ENCODE measurements around the gene P4HA1.
"Not testable (repeated sequence)": the region's sequence is repeated elsewhere in the genome, so short reads cannot be mapped to it uniquely, and the experiment has no call there.

The P4HA1 gene

DNA sequence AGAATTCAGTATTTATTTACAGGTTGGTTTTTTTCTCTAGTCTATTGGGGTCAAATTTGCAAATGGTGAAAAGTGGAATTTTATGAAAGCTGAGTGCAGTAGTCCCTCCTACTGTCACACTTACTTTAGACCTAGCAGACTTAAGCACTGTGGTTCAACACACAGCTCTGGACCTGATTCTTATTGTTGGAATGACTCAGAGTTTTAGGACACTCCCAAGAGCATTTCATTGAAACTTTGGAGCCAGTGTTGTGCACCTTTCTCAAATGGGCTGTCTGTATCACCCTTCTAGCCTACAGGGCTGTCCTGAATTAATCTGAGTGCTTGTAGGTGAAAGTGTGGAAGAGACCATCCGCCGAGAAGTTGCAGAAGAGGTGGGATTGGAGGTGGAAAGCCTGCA, 29.7 kb upstream of the P4HA1 start:
- Histone ChIP-seq H3K9ac (ENCODE audit: insufficient read length, low read depth) (no peak overlapping the region), H3K4me1 (ENCODE audit: insufficient read depth, insufficient read length) (no peaks in the 10 kb centered on the region), H3K36me3 (ENCODE audit: insufficient read depth, insufficient read length, low read length) (peaks cover 36% of the 10 kb centered on the region), H3K27me3 (ENCODE audit: insufficient read depth, insufficient read length) (no peaks in the 10 kb centered on the region), H3K4me3 (ENCODE audit: insufficient read length, low read depth) (no peak overlapping the region), H3K9me3 (ENCODE audit: insufficient read depth, low read length) (no peaks in the 10 kb centered on the region)
- no peak for TF ChIP-seq YY1 (IDR thresholded peaks at IDR 0.05; ENCODE audit: insufficient read depth, insufficient read length)
- TF ChIP-seq SUZ12 (IDR thresholded peaks at IDR 0.05; ENCODE audit: extremely low read depth, insufficient read depth, insufficient read length): no peak
- no peak for TF ChIP-seq ZNF274 (IDR thresholded peaks at IDR 0.05; ENCODE audit: low read depth, low read length)
- no peak for DNase-seq (ENCODE audit: low read depth, low spot score)

DNA sequence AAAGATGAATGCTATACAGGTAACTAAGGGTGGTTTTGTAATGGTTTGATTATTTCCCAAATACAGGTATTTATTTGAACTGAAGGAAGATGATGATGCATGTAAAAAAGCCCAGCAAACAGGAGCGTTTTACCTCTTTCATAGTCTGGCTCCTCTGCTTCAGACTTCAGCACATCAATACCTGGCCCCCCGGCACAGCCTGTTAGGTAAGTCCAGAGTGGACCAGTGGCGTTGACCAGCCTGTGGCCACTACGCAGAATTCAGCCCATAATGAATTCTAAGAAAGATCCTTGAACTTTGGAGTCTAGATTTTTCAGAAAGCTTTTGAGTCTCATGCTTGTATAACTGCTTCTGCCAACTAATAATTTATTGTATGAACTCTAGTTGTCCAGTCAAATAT, 23.3 kb upstream of the P4HA1 start:
- Histone ChIP-seq H3K9me3 (ENCODE audit: insufficient read depth, low read length) (no peaks in the 10 kb centered on the region), H3K4me3 (ENCODE audit: insufficient read length, low read depth) (no peak overlapping the region), H3K27me3 (ENCODE audit: insufficient read depth, insufficient read length) (no peaks in the 10 kb centered on the region), H3K4me1 (ENCODE audit: insufficient read depth, insufficient read length) (no peaks in the 10 kb centered on the region), H3K36me3 (ENCODE audit: insufficient read depth, insufficient read length, low read length) (peaks cover 10% of the 10 kb centered on the region), H3K9ac (ENCODE audit: insufficient read length, low read depth) (no peak overlapping the region)
- no peak for TF ChIP-seq ZNF274 (IDR thresholded peaks at IDR 0.05; ENCODE audit: low read depth, low read length)
- no peak for DNase-seq (ENCODE audit: low read depth, low spot score)

DNA sequence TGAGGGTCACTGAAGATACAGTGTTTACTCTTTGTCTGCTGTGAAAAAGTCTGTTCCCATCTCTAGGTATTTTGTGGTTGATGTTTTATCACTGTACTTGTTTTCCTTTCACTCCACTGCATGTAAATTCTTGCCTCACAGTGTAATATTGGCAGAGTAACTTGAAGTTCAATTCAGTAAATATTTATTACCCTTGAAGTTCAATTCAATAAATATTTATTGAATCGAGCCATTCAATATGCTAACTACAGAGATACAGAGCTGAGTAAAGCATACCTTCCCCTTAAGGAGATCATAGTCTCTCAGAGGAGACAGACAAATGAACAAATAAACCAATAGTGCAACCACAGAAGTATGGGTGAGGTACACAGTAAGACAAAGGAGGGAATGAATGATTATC, 22.8 kb upstream of the P4HA1 start:
- TF ChIP-seq YY1 (IDR thresholded peaks at IDR 0.05; ENCODE audit: insufficient read depth, insufficient read length): no peak
- no peak for DNase-seq (ENCODE audit: low read depth, low spot score)
- H3K4me3 ChIP-seq (ENCODE audit: insufficient read length, low read depth): no peak overlapping the region
- no peaks in the 10 kb centered on the region for H3K4me1 ChIP-seq (ENCODE audit: insufficient read depth, insufficient read length)
- no peaks in the 10 kb centered on the region for H3K27me3 ChIP-seq (ENCODE audit: insufficient read depth, insufficient read length)
- H3K36me3 ChIP-seq (ENCODE audit: insufficient read depth, insufficient read length, low read length): peaks cover 5% of the 10 kb centered on the region
- no peaks in the 10 kb centered on the region for H3K9me3 ChIP-seq (ENCODE audit: insufficient read depth, low read length)
- H3K9ac ChIP-seq (ENCODE audit: insufficient read length, low read depth): no peak overlapping the region

DNA sequence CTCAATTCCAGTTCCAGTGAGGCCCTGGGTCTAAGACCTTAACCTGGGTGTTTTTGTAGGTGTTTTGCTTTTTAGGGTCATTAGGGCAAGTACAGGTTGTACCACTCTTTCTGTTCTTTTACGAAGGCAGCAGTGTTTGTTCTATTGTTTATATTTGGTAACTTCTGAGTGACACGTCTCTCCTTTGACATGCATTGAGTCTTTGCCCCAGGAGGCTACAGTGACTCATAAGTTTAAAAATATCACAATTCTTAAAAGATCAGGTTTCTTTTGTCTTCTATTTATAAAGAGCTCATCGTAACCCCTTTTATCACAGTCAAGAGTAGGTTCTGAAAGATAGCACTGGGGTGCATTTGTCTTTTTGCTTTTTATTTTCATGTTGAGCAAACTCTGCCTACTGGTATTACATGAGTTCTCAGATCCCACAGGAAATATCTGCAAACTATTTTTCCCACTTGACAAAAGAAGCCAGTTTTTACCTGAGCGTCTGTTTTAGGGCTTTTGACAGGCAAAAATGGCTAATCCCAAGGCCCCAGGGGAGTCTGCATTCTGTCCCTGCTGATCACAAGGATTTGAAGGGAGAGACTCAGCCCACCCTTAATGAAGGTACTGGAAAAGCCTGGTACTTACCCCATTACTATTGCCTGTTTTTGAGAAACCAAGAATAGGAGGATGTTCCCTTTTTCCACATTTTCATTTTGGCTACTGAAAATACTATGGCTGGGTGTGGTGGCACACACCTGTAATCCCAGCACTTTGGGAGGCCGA, 21.5 kb upstream of the P4HA1 start:
- Histone ChIP-seq H3K36me3 (ENCODE audit: insufficient read depth, insufficient read length, low read length) (no peaks in the 10 kb centered on the region), H3K4me3 (ENCODE audit: insufficient read length, low read depth) (no peak overlapping the region), H3K4me1 (ENCODE audit: insufficient read depth, insufficient read length) (no peaks in the 10 kb centered on the region), H3K27me3 (ENCODE audit: insufficient read depth, insufficient read length) (no peaks in the 10 kb centered on the region), H3K9me3 (ENCODE audit: insufficient read depth, low read length) (no peaks in the 10 kb centered on the region), H3K9ac (ENCODE audit: insufficient read length, low read depth) (no peak overlapping the region)
- no peak for DNase-seq (ENCODE audit: low read depth, low spot score)
- TF ChIP-seq ZNF274 (IDR thresholded peaks at IDR 0.05; ENCODE audit: low read depth, low read length) (no peak), YY1 (IDR thresholded peaks at IDR 0.05; ENCODE audit: insufficient read depth, insufficient read length) (no peak), SUZ12 (IDR thresholded peaks at IDR 0.05; ENCODE audit: extremely low read depth, insufficient read depth, insufficient read length) (no peak)

DNA sequence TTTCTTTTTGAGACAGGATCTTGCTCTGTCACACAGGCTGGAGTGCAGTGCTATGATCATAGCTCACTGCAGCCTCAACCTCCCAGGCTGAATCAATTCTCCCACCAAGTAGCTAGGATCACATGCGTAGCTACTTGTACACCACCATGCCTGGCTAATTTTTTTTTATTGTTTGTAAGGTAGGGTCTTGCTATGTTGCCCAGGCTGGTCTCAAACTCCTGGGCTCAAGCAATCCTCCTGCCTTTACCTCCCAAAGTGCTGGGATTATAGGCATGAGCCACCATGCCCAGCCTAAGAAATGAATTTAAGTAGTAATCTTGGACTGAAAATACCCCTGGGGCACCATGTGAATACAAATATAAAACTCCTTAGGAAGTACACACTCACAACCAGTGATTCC, 19.4 kb upstream of the P4HA1 start:
- H3K9ac ChIP-seq (ENCODE audit: insufficient read length, low read depth): no peak overlapping the region
- H3K4me1 ChIP-seq (ENCODE audit: insufficient read depth, insufficient read length): no peaks in the 10 kb centered on the region
- H3K36me3 ChIP-seq (ENCODE audit: insufficient read depth, insufficient read length, low read length): no peaks in the 10 kb centered on the region
- no peaks in the 10 kb centered on the region for H3K9me3 ChIP-seq (ENCODE audit: insufficient read depth, low read length)
- DNase-seq (ENCODE audit: low read depth, low spot score): no peak
- H3K4me3 ChIP-seq (ENCODE audit: insufficient read length, low read depth): no peak overlapping the region
- no peaks in the 10 kb centered on the region for H3K27me3 ChIP-seq (ENCODE audit: insufficient read depth, insufficient read length)
- TF ChIP-seq ZNF274 (IDR thresholded peaks at IDR 0.05; ENCODE audit: low read depth, low read length): no peak
- TF ChIP-seq SUZ12 (IDR thresholded peaks at IDR 0.05; ENCODE audit: extremely low read depth, insufficient read depth, insufficient read length): no peak
- no peak for TF ChIP-seq YY1 (IDR thresholded peaks at IDR 0.05; ENCODE audit: insufficient read depth, insufficient read length)

DNA sequence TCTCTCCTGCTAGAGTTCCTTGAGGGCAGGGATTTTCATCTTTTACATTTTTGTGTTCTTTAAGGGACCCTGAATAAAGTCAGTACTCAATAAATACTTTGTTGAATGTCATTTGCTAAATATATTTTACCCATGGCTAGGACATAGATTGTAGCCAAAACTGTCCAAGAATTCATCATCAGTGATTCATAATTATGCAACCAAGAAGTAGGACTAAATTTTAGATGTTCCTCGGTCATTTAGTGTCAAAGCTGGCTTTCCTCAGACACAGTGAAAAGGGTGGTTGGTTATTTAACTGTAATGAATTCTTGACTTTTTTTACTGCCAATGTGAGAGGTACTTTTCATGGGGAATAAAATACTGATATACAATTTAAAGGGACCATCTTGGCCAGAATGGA, 16.9 kb upstream of the P4HA1 start:
- no peak for DNase-seq (ENCODE audit: low read depth, low spot score)
- TF ChIP-seq ZNF274 (IDR thresholded peaks at IDR 0.05; ENCODE audit: low read depth, low read length): no peak
- TF ChIP-seq YY1 (IDR thresholded peaks at IDR 0.05; ENCODE audit: insufficient read depth, insufficient read length): no peak
- TF ChIP-seq SUZ12 (IDR thresholded peaks at IDR 0.05; ENCODE audit: extremely low read depth, insufficient read depth, insufficient read length): no peak
- H3K9ac ChIP-seq (ENCODE audit: insufficient read length, low read depth): no peak overlapping the region
- peaks cover 10% of the 10 kb centered on the region for H3K36me3 ChIP-seq (ENCODE audit: insufficient read depth, insufficient read length, low read length)
- no peaks in the 10 kb centered on the region for H3K27me3 ChIP-seq (ENCODE audit: insufficient read depth, insufficient read length)
- H3K4me3 ChIP-seq (ENCODE audit: insufficient read length, low read depth): no peak overlapping the region
- no peaks in the 10 kb centered on the region for H3K4me1 ChIP-seq (ENCODE audit: insufficient read depth, insufficient read length)
- peaks cover 14% of the 10 kb centered on the region; the same call in 1 of the 2 replicates for H3K9me3 ChIP-seq (ENCODE audit: insufficient read depth, low read length)

DNA sequence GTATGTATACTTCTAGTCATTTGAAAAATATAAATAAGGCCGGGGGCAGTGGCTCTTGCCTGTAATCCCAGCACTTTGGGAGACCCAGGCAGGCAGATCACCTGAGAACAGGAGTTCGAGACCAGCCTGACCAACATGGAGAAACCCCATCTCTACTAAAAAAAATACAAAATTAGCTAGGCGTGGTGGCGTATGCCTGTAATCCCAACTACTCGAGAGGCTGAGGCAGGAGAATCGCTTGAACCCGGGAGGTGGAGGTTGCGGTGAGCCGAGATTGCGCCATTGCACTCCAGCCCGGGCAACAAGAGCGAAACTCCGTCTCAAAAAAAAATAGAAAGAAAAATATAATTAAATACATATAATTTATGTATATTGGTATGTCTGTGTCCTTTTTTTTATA, 15.4 kb upstream of the P4HA1 start:
- Histone ChIP-seq H3K36me3 (ENCODE audit: insufficient read depth, insufficient read length, low read length) (peaks cover 10% of the 10 kb centered on the region), H3K9me3 (ENCODE audit: insufficient read depth, low read length) (peaks cover 14% of the 10 kb centered on the region; the same call in 1 of the 2 replicates)
- DNase-seq (ENCODE audit: low read depth, low spot score); H3K27me3 ChIP-seq (ENCODE audit: insufficient read depth, insufficient read length); H3K4me1 ChIP-seq (ENCODE audit: insufficient read depth, insufficient read length); H3K9ac ChIP-seq (ENCODE audit: insufficient read length, low read depth); H3K4me3 ChIP-seq (ENCODE audit: insufficient read length, low read depth): not testable (repeated sequence)
